PC-9 (cell line): Measurements from ENCODE around the gene ELN. TPM values are rescaled to one million over a fixed set of nuclear protein-coding genes. Genes with fewer than 3 reads are reported as not detected.

Source experiments
- BruUV-seq: library from RNA; stranded (reverse); fragments of 400-500 nt; replicated peaks from 2 replicates; lab custom pipeline; 2021; lab: Mats Ljungman, UMichigan
- CTCF ChIA-PET: fragments of 300-600 bp; sonication (Branson Sonifier 250); formaldehyde crosslinking; loops from one replicate; lab custom pipeline; 2022; ENCODE audit warnings: antibody characterized with exemption; lab: Charles Lee
- POLR2A ChIA-PET: fragments of 300-600 bp; sonication (Branson Sonifier 250); formaldehyde crosslinking; loops from one replicate; lab custom pipeline; 2022; ENCODE audit warnings: antibody characterized with exemption; ENCODE audit not compliant: unreplicated experiment; lab: Charles Lee
- DNase-seq, 2 experiments: peaks; one replicate each; pipeline versions ENCODE4 v3.0.0 to v3.0.0-alpha.2; 2015 to 2022; ENCODE audit warnings: mixed read lengths in 1 of 2
- H2AFZ ChIP-seq: fragments of 200-600 bp; sonication (generic); 2 replicates; pipeline ENCODE4 v1.8.1; 2017; ENCODE audit warnings: antibody characterized with exemption
- H3F3A ChIP-seq: fragments of 200-600 bp; sonication (generic); 2 replicates; pipeline ENCODE4 v1.8.1; 2017; ENCODE audit warnings: antibody characterized with exemption, mild to moderate bottlenecking, low read depth; ENCODE audit not compliant: insufficient read depth
- H3K27ac ChIP-seq: fragments of 200-600 bp; sonication (generic); 2 replicates; pipeline ENCODE4 v1.6.1; 2016; ENCODE audit warnings: mixed run types
- H3K27me3 ChIP-seq: fragments of 200-600 bp; sonication (generic); 2 replicates; pipeline ENCODE4 v1.6.1; 2016; ENCODE audit warnings: low read depth, mixed run types; ENCODE audit not compliant: insufficient read depth
- H3K36me3 ChIP-seq: fragments of 200-600 bp; sonication (generic); 2 replicates; pipeline ENCODE4 v1.6.1; 2016; ENCODE audit warnings: low read depth, mixed run types
- H3K4me1 ChIP-seq: fragments of 200-600 bp; sonication (generic); replicated peaks from 2 replicates; pipeline ENCODE4 v1.6.1; 2016; ENCODE audit warnings: mixed run types; ENCODE audit not compliant: insufficient read depth
- H3K4me2 ChIP-seq: fragments of 200-600 bp; sonication (generic); 2 replicates; pipeline ENCODE4 v1.6.1; 2017; ENCODE audit warnings: mixed run types
- H3K4me3 ChIP-seq: fragments of 200-600 bp; sonication (generic); 2 replicates; pipeline ENCODE4 v1.6.1; 2016; ENCODE audit warnings: mixed run types
- H3K79me2 ChIP-seq: fragments of 200-600 bp; sonication (generic); 2 replicates; pipeline ENCODE4 v1.6.1; 2017; ENCODE audit warnings: low read depth, mixed run types
- H3K9me2 ChIP-seq: fragments of 200-600 bp; sonication (generic); 2 replicates; pipeline ENCODE4 v1.8.1; 2017; ENCODE audit warnings: mild to moderate bottlenecking; ENCODE audit not compliant: insufficient read depth
- H3K9me3 ChIP-seq: fragments of 200-600 bp; sonication (generic); 2 replicates; pipeline ENCODE4 v1.8.1; 2016; ENCODE audit warnings: low read depth; ENCODE audit not compliant: insufficient read depth
- H4K20me1 ChIP-seq: fragments of 200-600 bp; sonication (generic); 2 replicates; pipeline ENCODE4 v1.8.1; 2017; ENCODE audit not compliant: insufficient read depth
- EZH2 ChIP-seq: fragments of 200-600 bp; sonication (generic); IDR thresholded peaks from 2 replicates; pipeline ENCODE4 v1.8.0; 2017; ENCODE audit warnings: antibody characterized with exemption, low read depth
- intact Hi-C: fragments of 100-400 bp; cut with micrococcal nuclease; formaldehyde crosslinking; loops from one replicate; pipeline ENCODE4 v1.10.0; 2022; ENCODE audit not compliant: unreplicated experiment
- total RNA-seq: library from RNA; stranded (reverse); gene quantifications from 2 replicates; pipeline ENCODE4 v1.2.3, GENCODE V29; 2021
- TF ChIP-seq, protein P1 (sequence below): fragments of 200-600 bp; sonication (generic); conservative IDR thresholded peaks from 2 replicates; pipeline ENCODE4 v1.6.1; 2017; ENCODE audit warnings: mixed run types, antibody characterized with exemption, mild to moderate bottlenecking, moderate library complexity

The ELN gene
- total RNA-seq, 1 experiment from 2014 or later: 0.11 TPM

DNA sequence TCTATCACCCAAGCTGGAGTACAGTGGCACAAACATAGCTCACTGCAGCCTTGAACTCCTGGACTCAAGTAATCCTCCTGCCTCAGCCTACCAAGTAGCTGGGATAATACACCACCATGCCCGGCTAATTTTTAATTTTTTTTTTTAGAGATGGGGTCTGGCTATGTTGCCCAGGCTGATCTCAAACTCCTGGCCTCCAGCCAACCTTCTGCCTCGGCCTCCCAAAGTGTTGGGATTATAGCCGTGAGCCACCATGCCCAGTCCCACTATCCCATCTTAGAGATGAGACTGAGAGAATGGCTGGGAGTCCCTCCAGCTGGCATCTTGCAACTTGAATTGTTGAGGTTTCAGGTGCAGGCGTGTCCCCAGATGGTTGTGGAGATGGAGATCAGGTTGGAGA lies 40.7 kb upstream of the ELN start:
- Histone ChIP-seq H4K20me1 (no peaks in the 10 kb centered on the region), H3K4me1 (no peaks in the 10 kb centered on the region), H3F3A (no peaks in the 10 kb centered on the region), H2AFZ (no peak overlapping the region), H3K27ac (no peak overlapping the region), H3K4me2 (no peak overlapping the region), H3K9me3 (no peaks in the 10 kb centered on the region), H3K27me3 (no peaks in the 10 kb centered on the region), H3K9me2 (no peaks in the 10 kb centered on the region), H3K4me3 (no peak overlapping the region), H3K79me2 (no peaks in the 10 kb centered on the region), H3K36me3 (no peaks in the 10 kb centered on the region)
- BruUV-seq: no TSS peak
- CTCF ChIA-PET: no interaction called here
- no peak for DNase-seq
- intact Hi-C loops: no loop called here
- POLR2A ChIA-PET: no interaction called here
- TF ChIP-seq, protein P1, sequence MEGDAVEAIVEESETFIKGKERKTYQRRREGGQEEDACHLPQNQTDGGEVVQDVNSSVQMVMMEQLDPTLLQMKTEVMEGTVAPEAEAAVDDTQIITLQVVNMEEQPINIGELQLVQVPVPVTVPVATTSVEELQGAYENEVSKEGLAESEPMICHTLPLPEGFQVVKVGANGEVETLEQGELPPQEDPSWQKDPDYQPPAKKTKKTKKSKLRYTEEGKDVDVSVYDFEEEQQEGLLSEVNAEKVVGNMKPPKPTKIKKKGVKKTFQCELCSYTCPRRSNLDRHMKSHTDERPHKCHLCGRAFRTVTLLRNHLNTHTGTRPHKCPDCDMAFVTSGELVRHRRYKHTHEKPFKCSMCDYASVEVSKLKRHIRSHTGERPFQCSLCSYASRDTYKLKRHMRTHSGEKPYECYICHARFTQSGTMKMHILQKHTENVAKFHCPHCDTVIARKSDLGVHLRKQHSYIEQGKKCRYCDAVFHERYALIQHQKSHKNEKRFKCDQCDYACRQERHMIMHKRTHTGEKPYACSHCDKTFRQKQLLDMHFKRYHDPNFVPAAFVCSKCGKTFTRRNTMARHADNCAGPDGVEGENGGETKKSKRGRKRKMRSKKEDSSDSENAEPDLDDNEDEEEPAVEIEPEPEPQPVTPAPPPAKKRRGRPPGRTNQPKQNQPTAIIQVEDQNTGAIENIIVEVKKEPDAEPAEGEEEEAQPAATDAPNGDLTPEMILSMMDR: no peak
- TF ChIP-seq EZH2: no peak

DNA sequence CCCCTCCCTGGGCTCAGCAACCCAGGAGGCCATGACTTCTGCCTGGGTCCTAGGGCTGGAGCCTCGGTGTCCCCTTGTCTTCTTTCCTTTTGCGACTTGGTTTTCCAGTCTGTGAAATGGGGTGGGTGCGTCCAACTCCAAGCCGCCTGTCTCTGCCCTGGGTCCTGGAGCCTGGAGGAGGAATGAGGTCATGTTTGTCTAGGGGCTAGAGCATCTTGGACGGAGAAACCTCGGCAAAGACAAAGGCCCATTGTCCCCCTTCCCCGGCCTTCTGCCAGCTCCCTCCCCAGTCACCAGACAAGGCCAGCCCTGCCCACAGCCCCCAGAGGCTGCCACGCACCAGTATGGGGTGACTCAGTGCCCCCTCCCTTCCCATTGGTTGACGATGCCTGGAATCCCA lies 39.8 kb upstream of the ELN start:
- CTCF ChIA-PET: no interaction called here
- no peaks in the 10 kb centered on the region for H3K36me3 ChIP-seq

DNA sequence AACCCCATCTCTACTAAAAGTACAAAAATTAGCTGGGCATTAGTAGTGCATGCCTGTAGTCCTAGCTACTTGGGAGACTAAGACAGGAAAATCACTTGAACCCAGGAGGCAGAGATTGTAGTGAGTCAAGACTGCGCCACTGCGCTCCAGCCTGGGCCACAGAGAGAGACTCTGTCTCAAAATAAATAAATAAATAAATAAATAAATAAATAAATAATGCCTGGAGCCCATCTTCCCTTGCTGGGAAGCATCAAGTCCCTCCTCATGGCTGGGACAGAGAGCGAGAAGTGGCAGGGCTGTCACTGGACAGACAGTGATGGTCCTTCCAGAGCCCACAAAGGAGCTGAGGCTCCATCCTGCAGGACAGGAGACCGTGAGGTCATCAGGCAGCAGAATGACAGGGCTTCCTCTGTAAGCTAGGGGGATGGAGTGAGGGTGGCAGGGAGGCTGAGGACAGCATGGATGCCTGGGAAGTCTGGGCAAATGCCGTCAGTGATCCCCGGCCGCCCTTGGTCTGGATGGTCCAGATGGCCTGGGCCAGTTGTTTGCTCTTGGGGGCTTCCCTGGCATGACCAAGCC lies 36.4 kb upstream of the ELN start:
- CTCF ChIA-PET: no interaction called here
- POLR2A ChIA-PET: no interaction called here
- intact Hi-C loops: no loop called here

More for the DNA sequence above, 39.8 kb upstream of the ELN start:
- H3K9me3 ChIP-seq: no peaks in the 10 kb centered on the region
- no peak overlapping the region for H3K4me3 ChIP-seq
- H3F3A ChIP-seq: no peaks in the 10 kb centered on the region
- POLR2A ChIA-PET: no interaction called here
- H4K20me1 ChIP-seq: no peaks in the 10 kb centered on the region
- intact Hi-C loops: no loop called here
- no peaks in the 10 kb centered on the region for H3K4me1 ChIP-seq
- H2AFZ ChIP-seq: no peak overlapping the region
- no peak for TF ChIP-seq EZH2
- TF ChIP-seq, protein P1: no peak
- no peaks in the 10 kb centered on the region for H3K79me2 ChIP-seq
- no peak overlapping the region for H3K27ac ChIP-seq
- H3K27me3 ChIP-seq: no peaks in the 10 kb centered on the region
- H3K4me2 ChIP-seq: no peak overlapping the region
- no TSS peak for BruUV-seq
- no peak for DNase-seq
- H3K9me2 ChIP-seq: no peaks in the 10 kb centered on the region

More for the DNA sequence above, 36.4 kb upstream of the ELN start:
- no peaks in the 10 kb centered on the region for H3K27me3 ChIP-seq
- H3K27ac ChIP-seq: no peak overlapping the region
- peaks cover 8% of the 10 kb centered on the region; the same call in 1 of the 2 replicates for H3K9me3 ChIP-seq
- TF ChIP-seq, protein P1: no peak
- TF ChIP-seq EZH2: no peak
- H3K79me2 ChIP-seq: no peaks in the 10 kb centered on the region
- H3K9me2 ChIP-seq: no peaks in the 10 kb centered on the region
- no peak overlapping the region for H3K4me3 ChIP-seq
- DNase-seq: no peak
- no peaks in the 10 kb centered on the region for H3K36me3 ChIP-seq
- H3F3A ChIP-seq: no peaks in the 10 kb centered on the region
- H3K4me1 ChIP-seq: no peaks in the 10 kb centered on the region
- H3K4me2 ChIP-seq: no peak overlapping the region
- H2AFZ ChIP-seq: no peak overlapping the region
- H4K20me1 ChIP-seq: no peaks in the 10 kb centered on the region
- BruUV-seq: no TSS peak
